Measurements from ENCODE around the gene IRF1. TPM values are rescaled to one million over a fixed set of nuclear protein-coding genes. Genes with fewer than 3 reads are reported as not detected.

IRF1 gene
- total RNA-seq, 1 experiment from 2014 or later: 30.1 TPM

GRCh38 chr5:132528866-132529634 is 38.5 kb upstream of the IRF1 start (continued):
- TF ChIP-seq, protein P1, sequence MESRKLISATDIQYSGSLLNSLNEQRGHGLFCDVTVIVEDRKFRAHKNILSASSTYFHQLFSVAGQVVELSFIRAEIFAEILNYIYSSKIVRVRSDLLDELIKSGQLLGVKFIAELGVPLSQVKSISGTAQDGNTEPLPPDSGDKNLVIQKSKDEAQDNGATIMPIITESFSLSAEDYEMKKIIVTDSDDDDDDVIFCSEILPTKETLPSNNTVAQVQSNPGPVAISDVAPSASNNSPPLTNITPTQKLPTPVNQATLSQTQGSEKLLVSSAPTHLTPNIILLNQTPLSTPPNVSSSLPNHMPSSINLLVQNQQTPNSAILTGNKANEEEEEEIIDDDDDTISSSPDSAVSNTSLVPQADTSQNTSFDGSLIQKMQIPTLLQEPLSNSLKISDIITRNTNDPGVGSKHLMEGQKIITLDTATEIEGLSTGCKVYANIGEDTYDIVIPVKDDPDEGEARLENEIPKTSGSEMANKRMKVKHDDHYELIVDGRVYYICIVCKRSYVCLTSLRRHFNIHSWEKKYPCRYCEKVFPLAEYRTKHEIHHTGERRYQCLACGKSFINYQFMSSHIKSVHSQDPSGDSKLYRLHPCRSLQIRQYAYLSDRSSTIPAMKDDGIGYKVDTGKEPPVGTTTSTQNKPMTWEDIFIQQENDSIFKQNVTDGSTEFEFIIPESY (IDR thresholded peaks at IDR 0.05; ENCODE audit: extremely low read depth, insufficient replicate concordance, low read length): no peak
- no peak for TF ChIP-seq JUND (IDR thresholded peaks at IDR 0.05)
- TF ChIP-seq RAD21 (IDR thresholded peaks at IDR 0.05; ENCODE audit: low read depth): no peak
- no peak for TF ChIP-seq SRF (IDR thresholded peaks at IDR 0.05; ENCODE audit: low read depth)
- no peak for TF ChIP-seq EZH2 (IDR thresholded peaks at IDR 0.05)
- no peak for TF ChIP-seq MAX (IDR thresholded peaks at IDR 0.05)

DNA sequence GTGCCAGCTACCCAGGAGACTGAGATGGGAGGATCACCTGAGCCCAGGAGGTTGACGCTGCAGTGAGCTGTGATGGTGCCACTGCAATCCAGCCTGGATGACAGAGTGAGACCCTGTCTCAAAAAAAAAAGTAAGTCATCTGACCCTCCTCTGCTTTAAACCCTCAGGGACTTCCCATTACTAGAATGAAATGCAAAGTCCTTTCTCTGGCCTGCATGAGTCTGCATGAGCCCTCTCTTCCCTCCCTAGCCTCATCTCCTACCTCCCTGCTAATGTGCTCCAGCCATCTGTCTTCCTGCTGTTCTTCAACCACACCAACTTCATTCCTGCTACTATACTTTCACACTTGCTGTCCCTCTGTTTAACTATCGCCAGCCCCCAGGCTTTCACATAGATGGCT is 37.4 kb upstream of the IRF1 start:
- no peak for TF ChIP-seq ZNF274 (IDR thresholded peaks at IDR 0.05; ENCODE audit: low read depth, low read length)
- DNase-seq (ENCODE audit: low read depth, low spot score) (no peak), ATAC-seq (no peak)
- Histone ChIP-seq H3K4me1 (ENCODE audit: control insufficient read depth in 1 of 2, insufficient read depth in 2 of 2, low read length in 2 of 2) (peaks cover 0 to 9% of the 10 kb centered on the region in 2 experiments; a peak in 1 of 4 replicates), H3K79me2 (ENCODE audit: insufficient read depth, low read length) (no peaks in the 10 kb centered on the region), H3K4me2 (ENCODE audit: low read length) (no peak overlapping the region), H3K36me3 (ENCODE audit: control insufficient read depth in 1 of 2, insufficient read depth in 2 of 2, low read length in 2 of 2) (no peaks in the 10 kb centered on the region), H3K9me2 (ENCODE audit: insufficient read depth) (no peaks in the 10 kb centered on the region), H3K27me3 (ENCODE audit: insufficient read depth, low read length) (0 out of 2 replicates have a peak, but pooled peaks cover 13% of the 10 kb centered on the region), H4K20me1 (ENCODE audit: insufficient read depth) (no peaks in the 10 kb centered on the region), H3K27ac (ENCODE audit: low read depth, low read length) (no peak overlapping the region), H2AFZ (ENCODE audit: low read depth, low read length, poor library complexity, severe bottlenecking) (no peak overlapping the region), H3K9ac (ENCODE audit: low read length) (no peak overlapping the region), H3K4me3 (replicated peaks in 1 of 2; ENCODE audit: low read depth in 1 of 2, low read length in 2 of 2) (no peak overlapping the region), H3K9me3 (ENCODE audit: control insufficient read depth in 1 of 2, insufficient read depth in 1 of 2, low read depth in 1 of 2, low read length in 2 of 2) (no peaks in the 10 kb centered on the region)
- POLR2A ChIA-PET: no interaction called here
- intact Hi-C loops (cut with micrococcal nuclease): loop anchor here (10.0 kb wide), 2 partner anchors 147 to 187 kb away; partner anchors contain the start of gene IL4
- BruUV-seq (replicated peaks): no TSS peak
- RAD21 ChIA-PET (ENCODE audit: low non-redundant PET in 1 of 2, low total read pairs in 2 of 2, uncharacterized antibody in 2 of 2, unreplicated experiment in 2 of 2): no interaction called here
- CTCF ChIA-PET: interaction anchor here (1.4 kb wide), 2 partner anchors 273 to 292 kb away, joined by 3 to 7 read pairs; no protein-coding TSS in a partner anchor

Measured in HCT116 (cell line).